ENCODE measurements around the gene PIANP.
"Not testable (repeated sequence)": the region's sequence is repeated elsewhere in the genome, so short reads cannot be mapped to it uniquely, and the experiment has no call there.

DNA sequence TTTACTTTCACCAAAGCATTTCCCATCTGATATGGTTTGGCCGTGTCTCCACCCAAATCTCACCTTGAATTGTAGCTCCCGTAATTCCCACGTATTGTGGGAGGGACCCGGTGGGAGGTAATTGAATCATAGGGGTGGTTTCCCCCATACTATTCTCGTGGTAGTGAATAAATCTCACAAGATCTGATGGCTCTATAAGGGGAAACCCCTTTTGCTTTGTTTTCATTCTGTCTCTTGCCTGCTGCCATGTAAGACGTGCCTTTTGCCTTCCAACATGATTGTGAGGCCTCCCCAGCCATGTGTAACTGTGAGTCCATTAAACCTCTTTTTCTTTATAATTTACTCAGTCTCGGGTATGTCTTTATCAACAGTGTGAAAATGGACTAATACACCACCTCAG lies 42.7 kb upstream of the PIANP start:
- not testable (repeated sequence) for TF ChIP-seq POLR2AphosphoS5 (IDR thresholded peaks at IDR 0.05); POLR2A (IDR thresholded peaks at IDR 0.05; ENCODE audit: low read depth); EP300 (IDR thresholded peaks at IDR 0.05)
- TF ChIP-seq, protein P1, sequence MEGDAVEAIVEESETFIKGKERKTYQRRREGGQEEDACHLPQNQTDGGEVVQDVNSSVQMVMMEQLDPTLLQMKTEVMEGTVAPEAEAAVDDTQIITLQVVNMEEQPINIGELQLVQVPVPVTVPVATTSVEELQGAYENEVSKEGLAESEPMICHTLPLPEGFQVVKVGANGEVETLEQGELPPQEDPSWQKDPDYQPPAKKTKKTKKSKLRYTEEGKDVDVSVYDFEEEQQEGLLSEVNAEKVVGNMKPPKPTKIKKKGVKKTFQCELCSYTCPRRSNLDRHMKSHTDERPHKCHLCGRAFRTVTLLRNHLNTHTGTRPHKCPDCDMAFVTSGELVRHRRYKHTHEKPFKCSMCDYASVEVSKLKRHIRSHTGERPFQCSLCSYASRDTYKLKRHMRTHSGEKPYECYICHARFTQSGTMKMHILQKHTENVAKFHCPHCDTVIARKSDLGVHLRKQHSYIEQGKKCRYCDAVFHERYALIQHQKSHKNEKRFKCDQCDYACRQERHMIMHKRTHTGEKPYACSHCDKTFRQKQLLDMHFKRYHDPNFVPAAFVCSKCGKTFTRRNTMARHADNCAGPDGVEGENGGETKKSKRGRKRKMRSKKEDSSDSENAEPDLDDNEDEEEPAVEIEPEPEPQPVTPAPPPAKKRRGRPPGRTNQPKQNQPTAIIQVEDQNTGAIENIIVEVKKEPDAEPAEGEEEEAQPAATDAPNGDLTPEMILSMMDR (IDR thresholded peaks at IDR 0.05): not testable (repeated sequence)
